ENCODE measurements around the gene MMUT. TPM values are rescaled to one million over a fixed set of nuclear protein-coding genes. Genes with fewer than 3 reads are reported as not detected.

The MMUT gene
- total RNA-seq, 3 donors from 2014 or later = 15.1 to 23.2 (median 17.0) TPM

- Histone ChIP-seq H3K9me3 (no peaks in the 10 kb centered on the region), H3K36me3 (no peaks in the 10 kb centered on the region), H3K27me3 (no peaks in the 10 kb centered on the region), H3K4me1 (peaks cover 0 to 13% of the 10 kb centered on the region in 2 donors), H3K4me3 (no peak overlapping the region), H3K27ac (no peak overlapping the region)
- no peak for DNase-seq (ENCODE audit: low spot score in 2 of 2)
- TF ChIP-seq POLR2AphosphoS5 (IDR thresholded peaks at IDR 0.05) = no peak
- no peak for TF ChIP-seq CTCF (IDR thresholded peaks at IDR 0.05)
- intact Hi-C loops (cut with DNase I; ENCODE audit: low total_unique reads) = no loop called here
Measured at GRCh38 chr6:49457771-49458170, 5.3 kb downstream of the MMUT start.

- Histone ChIP-seq H3K4me1 (peaks cover 0 to 3% of the 10 kb centered on the region in 2 donors), H3K9me3 (no peaks in the 10 kb centered on the region), H3K27ac (no peak overlapping the region), H3K36me3 (peaks cover 7% of the 10 kb centered on the region), H3K27me3 (no peaks in the 10 kb centered on the region), H3K4me3 (no peak overlapping the region)
- no peak for DNase-seq (ENCODE audit: low spot score in 2 of 2)
- intact Hi-C loops (cut with DNase I; ENCODE audit: low total_unique reads) = no loop called here
- TF ChIP-seq POLR2A (IDR thresholded peaks at IDR 0.05) (no peak), CTCF (IDR thresholded peaks at IDR 0.05) (no peak), POLR2AphosphoS5 (IDR thresholded peaks at IDR 0.05) (no peak)
Measured at GRCh38 chr6:49454787-49455709, 8.0 kb downstream of the MMUT start.

GRCh38 chr6:49453221-49453620 lies 9.8 kb downstream of the MMUT start:
- DNase-seq (ENCODE audit: low spot score in 2 of 2) = no peak
- intact Hi-C loops (cut with DNase I; ENCODE audit: low total_unique reads) = no loop called here
- Histone ChIP-seq H3K36me3 (peaks cover 7% of the 10 kb centered on the region), H3K4me1 (no peaks in the 10 kb centered on the region), H3K4me3 (no peak overlapping the region), H3K27me3 (no peaks in the 10 kb centered on the region), H3K9me3 (no peaks in the 10 kb centered on the region), H3K27ac (no peak overlapping the region)
- TF ChIP-seq POLR2A (IDR thresholded peaks at IDR 0.05) (no peak), POLR2AphosphoS5 (IDR thresholded peaks at IDR 0.05) (no peak), CTCF (IDR thresholded peaks at IDR 0.05) (no peak)

GRCh38 chr6:49430866-49431265 lies 32.2 kb downstream of the MMUT start:
- TF ChIP-seq POLR2A (IDR thresholded peaks at IDR 0.05) = no peak
- no peak for TF ChIP-seq POLR2AphosphoS5 (IDR thresholded peaks at IDR 0.05)
- TF ChIP-seq CTCF (IDR thresholded peaks at IDR 0.05) = no peak

GRCh38 chr6:49430187-49430586 lies 32.9 kb downstream of the MMUT start:
- H3K4me3 ChIP-seq = no peak overlapping the region
- H3K27me3 ChIP-seq = no peaks in the 10 kb centered on the region
- no peaks in the 10 kb centered on the region for H3K36me3 ChIP-seq
- TF ChIP-seq CTCF (IDR thresholded peaks at IDR 0.05) (no peak), POLR2AphosphoS5 (IDR thresholded peaks at IDR 0.05) (no peak), POLR2A (IDR thresholded peaks at IDR 0.05) (no peak)
- no peaks in the 10 kb centered on the region for H3K4me1 ChIP-seq
- H3K27ac ChIP-seq = no peak overlapping the region
- no peaks in the 10 kb centered on the region for H3K9me3 ChIP-seq
- DNase-seq (ENCODE audit: low spot score in 2 of 2) = no peak
- intact Hi-C loops (cut with DNase I; ENCODE audit: low total_unique reads) = no loop called here

More at GRCh38 chr6:49430866-49431265, 32.2 kb downstream of the MMUT start:
- DNase-seq (ENCODE audit: low spot score in 2 of 2) = no peak
- no peaks in the 10 kb centered on the region for H3K27me3 ChIP-seq
- no peaks in the 10 kb centered on the region for H3K4me1 ChIP-seq
- no peaks in the 10 kb centered on the region for H3K36me3 ChIP-seq
- no peak overlapping the region for H3K27ac ChIP-seq
- no peaks in the 10 kb centered on the region for H3K9me3 ChIP-seq
- no peak overlapping the region for H3K4me3 ChIP-seq
- intact Hi-C loops (cut with DNase I; ENCODE audit: low total_unique reads) = no loop called here
